ENCODE measurements around the gene EIF2B4.
"Not testable (repeated sequence)": the region's sequence is repeated elsewhere in the genome, so short reads cannot be mapped to it uniquely, and the experiment has no call there.

The EIF2B4 gene

GRCh38 chr2:27335311-27335710 lies 34.8 kb downstream of the EIF2B4 start:
- DNase-seq: no peak

GRCh38 chr2:27324720-27325119 lies 45.4 kb downstream of the EIF2B4 start:
- no peak for DNase-seq

- no peak for DNase-seq
These were observed 46.4 kb downstream of the EIF2B4 start for GRCh38 chr2:27323596-27324285.

- DNase-seq: peak; percentile 95
These were observed 47.2 kb downstream of the EIF2B4 start, which contains the start of gene MPV17 for GRCh38 chr2:27322766-27323595. MPV17 (minus strand) TSS chr2:27323097; CDS start chr2:27322517, 580 bp downstream.

- no peak for DNase-seq
These were observed 47.8 kb downstream of the EIF2B4 start for GRCh38 chr2:27322301-27322765.

- peak; percentile 31 for DNase-seq
These were observed 49.1 kb downstream of the EIF2B4 start for GRCh38 chr2:27320958-27321543.

- DNase-seq: not testable (repeated sequence)
These were observed 50.3 kb downstream of the EIF2B4 start for GRCh38 chr2:27319839-27320238.

GRCh38 chr2:27316655-27317412 lies 53.3 kb downstream of the EIF2B4 start:
- no peak for DNase-seq

- DNase-seq: no peak
These were observed 55.0 kb downstream of the EIF2B4 start for GRCh38 chr2:27315122-27315521.

- DNase-seq: no peak
These were observed 55.4 kb downstream of the EIF2B4 start for GRCh38 chr2:27314709-27315108.
